Adrenal gland (tissue), 5 donors: ENCODE results near the gene G6PC1.
"Not testable (repeated sequence)": the region's sequence is repeated elsewhere in the genome, so short reads cannot be mapped to it uniquely, and the experiment has no call there.

Experiments used
- POLR2A ChIP-seq, 2 donors: fragments of 450-650 bp; IDR thresholded peaks; one replicate each; pipeline ENCODE4 v1.6.1; 2017; ENCODE audit warnings: antibody characterized with exemption in 2 of 2, mild to moderate bottlenecking in 2 of 2, moderate library complexity in 1 of 2
- TF ChIP-seq, protein P1 (sequence below), 6 experiments: fragments of 450-650 bp in 4 of 6; fragments of 200-600 bp in 2 of 6; sonication (generic) in 1 of 6; IDR thresholded peaks; 1 replicate in 5 of 6; 2 replicates in 1 of 6; pipeline versions ENCODE4 v1.5.1 to v1.8.0; 2016 to 2021; ENCODE audit warnings: antibody characterized with exemption in 6 of 6, mild to moderate bottlenecking in 2 of 6, moderate library complexity in 1 of 6
- donor health status: DM: no; HTN: no; CAD: no.

DNA sequence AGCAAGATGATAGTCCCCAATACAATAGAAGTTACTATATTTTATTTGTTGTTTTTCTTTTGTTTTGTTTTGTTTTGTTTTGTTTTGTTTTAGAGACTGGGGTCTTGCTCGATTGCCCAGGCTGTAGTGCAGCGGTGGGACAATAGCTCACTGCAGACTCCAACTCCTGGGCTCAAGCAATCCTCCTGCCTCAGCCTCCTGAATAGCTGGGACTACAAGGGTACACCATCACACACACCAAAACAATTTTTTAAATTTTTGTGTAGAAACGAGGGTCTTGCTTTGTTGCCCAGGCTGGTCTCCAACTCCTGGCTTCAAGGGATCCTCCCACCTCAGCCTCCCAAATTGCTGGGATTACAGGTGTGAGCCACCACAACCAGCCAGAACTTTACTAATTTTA lies 618 bp upstream of the G6PC1 start:
- TF ChIP-seq, protein P1, sequence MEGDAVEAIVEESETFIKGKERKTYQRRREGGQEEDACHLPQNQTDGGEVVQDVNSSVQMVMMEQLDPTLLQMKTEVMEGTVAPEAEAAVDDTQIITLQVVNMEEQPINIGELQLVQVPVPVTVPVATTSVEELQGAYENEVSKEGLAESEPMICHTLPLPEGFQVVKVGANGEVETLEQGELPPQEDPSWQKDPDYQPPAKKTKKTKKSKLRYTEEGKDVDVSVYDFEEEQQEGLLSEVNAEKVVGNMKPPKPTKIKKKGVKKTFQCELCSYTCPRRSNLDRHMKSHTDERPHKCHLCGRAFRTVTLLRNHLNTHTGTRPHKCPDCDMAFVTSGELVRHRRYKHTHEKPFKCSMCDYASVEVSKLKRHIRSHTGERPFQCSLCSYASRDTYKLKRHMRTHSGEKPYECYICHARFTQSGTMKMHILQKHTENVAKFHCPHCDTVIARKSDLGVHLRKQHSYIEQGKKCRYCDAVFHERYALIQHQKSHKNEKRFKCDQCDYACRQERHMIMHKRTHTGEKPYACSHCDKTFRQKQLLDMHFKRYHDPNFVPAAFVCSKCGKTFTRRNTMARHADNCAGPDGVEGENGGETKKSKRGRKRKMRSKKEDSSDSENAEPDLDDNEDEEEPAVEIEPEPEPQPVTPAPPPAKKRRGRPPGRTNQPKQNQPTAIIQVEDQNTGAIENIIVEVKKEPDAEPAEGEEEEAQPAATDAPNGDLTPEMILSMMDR (IDR thresholded peaks at IDR 0.05): not testable (repeated sequence)
- TF ChIP-seq POLR2A (IDR thresholded peaks at IDR 0.05): not testable (repeated sequence)
